B cell (primary cell): ENCODE measurements around the gene ACAD8. TPM values are rescaled to one million over a fixed set of nuclear protein-coding genes. Genes with fewer than 3 reads are reported as not detected.

Experiments
- ATAC-seq: fragments of 200-7000 bp; cut with Tn5 transposase; one replicate; pipeline ENCODE4 v1.10.0; 2021; ENCODE audit warnings: low read depth, mild to moderate bottlenecking, moderate number of reproducible peaks, moderate library complexity
- CTCF ChIA-PET: fragments of 350-600 bp; sonication (Branson Sonifier 250); formaldehyde crosslinking; loops from one replicate; lab custom pipeline; 2021; ENCODE audit warnings: antibody characterized with exemption, inconsistent platforms; lab: Charles Lee
- POLR2A ChIA-PET: fragments of 350-600 bp; sonication (Branson Sonifier 250); formaldehyde crosslinking; loops from one replicate; lab custom pipeline; 2021; ENCODE audit warnings: antibody characterized with exemption; lab: Charles Lee
- DNase-seq: peaks from one replicate; pipeline ENCODE4 v3.0.0; 2013
- H2AFZ ChIP-seq: 2 replicates; pipeline ENCODE4 v1.6.1; 2012; ENCODE audit warnings: mild to moderate bottlenecking, low read depth, low read length; ENCODE audit not compliant: insufficient read depth, poor library complexity, severe bottlenecking
- H3K27ac ChIP-seq, 2 donors: 1 replicate in 1 of 2; 2 replicates in 1 of 2; pipeline ENCODE4 v1.5.1; 2012 to 2013; ENCODE audit warnings: low read length in 2 of 2, mild to moderate bottlenecking in 2 of 2, moderate library complexity in 1 of 2
- H3K27me3 ChIP-seq, 4 experiments: fragments of 200-600 bp in 1 of 4; sonication (generic) in 1 of 4; replicated peaks in 1 of 4; 1 replicate in 2 of 4; 2 replicates in 2 of 4; pipeline versions ENCODE4 v1.6.1 to v1.7.0; 2013 to 2016; ENCODE audit warnings: low read length in 3 of 4, mild to moderate bottlenecking in 2 of 4, mixed read lengths in 1 of 4, moderate library complexity in 1 of 4; ENCODE audit not compliant: insufficient read depth in 4 of 4, control insufficient read depth in 3 of 4; ENCODE audit errors: control extremely low read depth in 1 of 4
- H3K36me3 ChIP-seq, 2 experiments: replicated peaks in 1 of 2; 1 replicate in 1 of 2; 2 replicates in 1 of 2; pipeline versions ENCODE4 v1.6.1 to v1.7.1; 2013; ENCODE audit warnings: low read length in 1 of 2; ENCODE audit not compliant: insufficient read depth in 2 of 2, control insufficient read depth in 1 of 2; ENCODE audit errors: control extremely low read depth in 1 of 2, extremely low read depth in 1 of 2
- H3K4me1 ChIP-seq, 2 donors: fragments of 200-600 bp in 1 of 2; sonication (generic) in 1 of 2; 1 replicate in 1 of 2; 2 replicates in 1 of 2; pipeline versions ENCODE4 v1.5.1 to v1.6.1; 2013 to 2017; ENCODE audit warnings: low read length in 2 of 2; ENCODE audit not compliant: control insufficient read depth in 2 of 2, insufficient read depth in 2 of 2
- H3K4me2 ChIP-seq: replicated peaks from 2 replicates; pipeline ENCODE3; 2012; ENCODE audit warnings: mild to moderate bottlenecking, low read depth, low read length; ENCODE audit not compliant: poor library complexity, severe bottlenecking
- H3K4me3 ChIP-seq, 5 experiments: fragments of 200-600 bp in 1 of 5; sonication (generic) in 1 of 5; 1 replicate in 3 of 5; 2 replicates in 2 of 5; pipeline versions ENCODE4 v1.5.1 to v1.7.0; 2011 to 2016; ENCODE audit warnings: low read length in 4 of 5, mild to moderate bottlenecking in 4 of 5, low read depth in 2 of 5, control low read depth in 1 of 5, moderate library complexity in 1 of 5; ENCODE audit not compliant: insufficient read depth in 1 of 5; ENCODE audit errors: control extremely low read depth in 1 of 5, extremely low read depth in 1 of 5
- H3K79me2 ChIP-seq: fragments of 200-600 bp; sonication (generic); one replicate; pipeline ENCODE4 v1.6.0; 2016; ENCODE audit warnings: low read length; ENCODE audit not compliant: control insufficient read depth, insufficient read depth
- H3K9ac ChIP-seq: fragments of 200-600 bp; sonication (generic); 2 replicates; pipeline ENCODE4 v1.6.1; 2017; ENCODE audit warnings: mild to moderate bottlenecking, low read length, moderate library complexity
- H3K9me3 ChIP-seq, 3 donors: one replicate each; pipeline versions ENCODE4 v1.6.1 to v1.7.1; 2013; ENCODE audit warnings: low read length in 2 of 3; ENCODE audit not compliant: control insufficient read depth in 2 of 3, insufficient read depth in 1 of 3; ENCODE audit errors: control extremely low read depth in 1 of 3
- H4K20me1 ChIP-seq: 2 replicates; pipeline ENCODE4 v1.6.0; 2012; ENCODE audit warnings: mild to moderate bottlenecking, low read length; ENCODE audit not compliant: insufficient read depth, control insufficient read depth, poor library complexity, severe bottlenecking
- H3K27ac Mint-ChIP-seq: one replicate; pipeline ENCODE4 v1.8.0; 2021; ENCODE audit warnings: mixed read lengths
- H3K27me3 Mint-ChIP-seq: one replicate; pipeline ENCODE4 v1.8.0; 2021; ENCODE audit warnings: mixed read lengths
- H3K4me1 Mint-ChIP-seq: one replicate; pipeline ENCODE4 v1.8.0; 2021; ENCODE audit warnings: mixed read lengths
- H3K4me3 Mint-ChIP-seq: one replicate; pipeline ENCODE4 v1.8.0; 2021; ENCODE audit warnings: mixed read lengths
- H3K9me3 Mint-ChIP-seq: one replicate; pipeline ENCODE4 v1.8.0; 2022; ENCODE audit warnings: mixed read lengths; ENCODE audit not compliant: insufficient read depth
- CTCF ChIP-seq: fragments of 200-600 bp; IDR thresholded peaks from one replicate; pipeline ENCODE4 v1.8.0; 2022; ENCODE audit warnings: antibody characterized with exemption, mild to moderate bottlenecking
- EZH2 ChIP-seq: IDR thresholded peaks from 2 replicates; pipeline ENCODE4 v1.6.1; 2012; ENCODE audit warnings: borderline replicate concordance, low read depth, mild to moderate bottlenecking, moderate library complexity, low read length; ENCODE audit not compliant: insufficient read depth, poor library complexity, severe bottlenecking
- WGBS: methylation state at CpG from one replicate; pipeline ENCODE4 v1.1.5; 2013; ENCODE audit warnings: missing lambda C conversion rate; ENCODE audit not compliant: insufficient coverage; 5-methylcytosine and 5-hydroxymethylcytosine counted together
- intact Hi-C: fragments of 100-400 bp; cut with micrococcal nuclease; formaldehyde crosslinking; loops from one replicate; pipeline ENCODE4 v1.10.0; 2022
- polyA plus RNA-seq: library from polyadenylated mRNA; depleted of rRNA; stranded (reverse); fragments of >200 nt; gene quantifications from 2 replicates; pipeline ENCODE4 v1.2.3, GENCODE V29; 2012
- total RNA-seq, 2 donors: library from RNA; stranded (reverse); fragments of 120-200 nt in 1 of 2; gene quantifications; 1 replicate in 1 of 2; 2 replicates in 1 of 2; pipeline versions ENCODE4 v1.2.3 to v1.2.4, GENCODE V29; 2013 to 2022

Gene ACAD8
- total and polyA plus RNA-seq, 2 donors (not counting 1 experiment from before 2014, with no cell fraction given) = 26.5 to 33.6 TPM

GRCh38 chr11:134250246-134250645 is 3.1 kb upstream of the ACAD8 start:
- ATAC-seq = no peak
- WGBS = no CpG with 5 or more reads among the region's 3 CpGs
- POLR2A ChIA-PET = interaction anchor here (1.0 kb wide), 1 partner anchor 26 kb away, joined by 3 read pairs; the partner anchor contains the start of gene VPS26B

More at GRCh38 chr11:134250246-134250645, 3.1 kb upstream of the ACAD8 start:
- Mint-ChIP-seq H3K9me3 (no peaks in the 10 kb centered on the region), H3K27me3 (no peaks in the 10 kb centered on the region), H3K4me3 (no peak overlapping the region), H3K4me1 (peaks cover 28% of the 10 kb centered on the region), H3K27ac (no peak overlapping the region)
- no peak overlapping the region for H2AFZ ChIP-seq
- intact Hi-C loops = no loop called here
- CTCF ChIA-PET = interaction anchor here (1.1 to 2.1 kb wide), 4 partner anchors 26 to 200 kb away, joined by 3 to 8 read pairs (median 4); partner anchors contain the start of genes NCAPD3 and VPS26B
- H3K27ac ChIP-seq = no peak overlapping the region
- no peaks in the 10 kb centered on the region for H3K9me3 ChIP-seq
- no peak overlapping the region for H3K4me3 ChIP-seq
- H3K9ac ChIP-seq = no peak overlapping the region
- no peak for DNase-seq
- H3K79me2 ChIP-seq = peaks cover 7% of the 10 kb centered on the region
- H3K4me2 ChIP-seq = no peak overlapping the region
- TF ChIP-seq EZH2 (no peak), CTCF (no peak)
- H3K27me3 ChIP-seq = no peaks in the 10 kb centered on the region
- peaks cover 0 to 46% of the 10 kb centered on the region in 2 experiments for H3K36me3 ChIP-seq
- peaks cover 10 to 15% of the 10 kb centered on the region in 2 donors for H3K4me1 ChIP-seq
- H4K20me1 ChIP-seq = no peaks in the 10 kb centered on the region
